WTC11 (cell line): ENCODE data around the gene BMF. TPM values are rescaled to one million over a fixed set of nuclear protein-coding genes. Genes with fewer than 3 reads are reported as not detected.
A peak's percentile ranks its signal among the peaks of the same experiment; 100 is the strongest.

ENCODE experiments used
- ATAC-seq: fragments of 200-7000 bp; cut with Tn5 transposase; 2 replicates; pipeline ENCODE4 v1.10.0; 2021; ENCODE audit warnings: mild to moderate bottlenecking, moderate library complexity
- CTCF ChIA-PET: fragments of 300-600 bp; sonication (Branson Sonifier 250); formaldehyde crosslinking; loops from one replicate; lab custom pipeline; 2021; ENCODE audit warnings: antibody characterized with exemption; lab: Charles Lee
- POLR2A ChIA-PET: fragments of 350-600 bp; sonication (Branson Sonifier 250); formaldehyde crosslinking; loops from one replicate; lab custom pipeline; 2021; ENCODE audit warnings: antibody characterized with exemption; lab: Charles Lee
- DNase-seq: peaks from one replicate; pipeline ENCODE4 v3.0.0; 2021; ENCODE audit warnings: low spot score
- H3K27ac Mint-ChIP-seq: 2 replicates; pipeline ENCODE4 v1.8.0; 2021; ENCODE audit warnings: mixed read lengths
- H3K27me3 Mint-ChIP-seq: 2 replicates; pipeline ENCODE4 v1.8.0; 2021; ENCODE audit warnings: low read depth, mild to moderate bottlenecking, moderate library complexity, mixed read lengths
- H3K36me3 Mint-ChIP-seq: 2 replicates; pipeline ENCODE4 v1.8.0; 2021; ENCODE audit warnings: mixed read lengths
- H3K4me1 Mint-ChIP-seq: 2 replicates; pipeline ENCODE4 v1.8.0; 2022; ENCODE audit warnings: mixed read lengths
- H3K4me3 Mint-ChIP-seq: 2 replicates; pipeline ENCODE4 v1.8.0; 2021; ENCODE audit warnings: mild to moderate bottlenecking, moderate library complexity, mixed read lengths
- H3K9me3 Mint-ChIP-seq: 2 replicates; pipeline ENCODE4 v1.8.0; 2021; ENCODE audit warnings: mixed read lengths
- ATF1 ChIP-seq: sonication (generic); formaldehyde crosslinking; IDR thresholded peaks from 2 replicates; pipeline ENCODE4 v1.8.1; 2023; ENCODE audit warnings: mild to moderate bottlenecking, moderate library complexity, missing genetic modification reagents
- ATF2 ChIP-seq: sonication (generic); formaldehyde crosslinking; IDR thresholded peaks from 2 replicates; pipeline ENCODE4 v1.8.1; 2022; ENCODE audit warnings: low read depth, missing genetic modification reagents, borderline replicate concordance
- ATF3 ChIP-seq: sonication (generic); formaldehyde crosslinking; conservative IDR thresholded peaks from 2 replicates; pipeline ENCODE4 v1.8.1; 2022; ENCODE audit warnings: mild to moderate bottlenecking, missing genetic modification reagents
- ERG ChIP-seq: fragments of 250-450 bp; sonication (Bioruptor Pico); IDR thresholded peaks from 2 replicates; pipeline ENCODE4 v1.8.0; 2021; ENCODE audit warnings: mild to moderate bottlenecking
- GRHL2 ChIP-seq: fragments of 250-450 bp; sonication (Bioruptor Pico); IDR thresholded peaks from 2 replicates; pipeline ENCODE4 v1.8.0; 2022; ENCODE audit warnings: mild to moderate bottlenecking, moderate library complexity; ENCODE audit not compliant: insufficient replicate concordance, severe bottlenecking
- HMGXB4 ChIP-seq: sonication (generic); formaldehyde crosslinking; IDR thresholded peaks from 2 replicates; pipeline ENCODE4 v1.8.1; 2023; ENCODE audit warnings: mild to moderate bottlenecking, moderate library complexity, missing genetic modification reagents
- JUN ChIP-seq: sonication (generic); formaldehyde crosslinking; IDR thresholded peaks from 2 replicates; pipeline ENCODE4 v1.8.0; 2023; ENCODE audit warnings: mild to moderate bottlenecking, missing genetic modification reagents
- MAX ChIP-seq: sonication (generic); formaldehyde crosslinking; IDR thresholded peaks from 2 replicates; pipeline ENCODE4 v1.8.0; 2022; ENCODE audit warnings: mild to moderate bottlenecking, missing genetic modification reagents
- MLX ChIP-seq: sonication (generic); formaldehyde crosslinking; IDR thresholded peaks from 2 replicates; pipeline ENCODE4 v1.8.1; 2023; ENCODE audit warnings: mild to moderate bottlenecking, missing genetic modification reagents, moderate library complexity
- MXD4 ChIP-seq: fragments of 250-450 bp; sonication (Bioruptor Pico); IDR thresholded peaks from 2 replicates; pipeline ENCODE4 v1.8.0; 2021; ENCODE audit warnings: mild to moderate bottlenecking, moderate library complexity, borderline replicate concordance
- MYBL2 ChIP-seq: sonication (generic); formaldehyde crosslinking; IDR thresholded peaks from 2 replicates; pipeline ENCODE4 v1.8.1; 2023; ENCODE audit warnings: mild to moderate bottlenecking, moderate library complexity, missing genetic modification reagents
- NR1H2 ChIP-seq: sonication (generic); formaldehyde crosslinking; IDR thresholded peaks from 2 replicates; pipeline ENCODE4 v1.9.0; 2021; ENCODE audit warnings: mild to moderate bottlenecking, moderate library complexity, missing genetic modification reagents
- PREB ChIP-seq: sonication (generic); formaldehyde crosslinking; IDR thresholded peaks from 2 replicates; pipeline ENCODE4 v1.8.1; 2022; ENCODE audit warnings: mild to moderate bottlenecking, missing genetic modification reagents, moderate library complexity, borderline replicate concordance
- SMAD3 ChIP-seq: sonication (generic); formaldehyde crosslinking; IDR thresholded peaks from 2 replicates; pipeline ENCODE4 v1.8.0; 2022; ENCODE audit warnings: missing genetic modification reagents, mild to moderate bottlenecking, borderline replicate concordance
- SMAD4 ChIP-seq: sonication (generic); formaldehyde crosslinking; IDR thresholded peaks from 2 replicates; pipeline ENCODE4 v1.8.0; 2022; ENCODE audit warnings: mild to moderate bottlenecking, missing genetic modification reagents
- SP1 ChIP-seq: sonication (generic); formaldehyde crosslinking; conservative IDR thresholded peaks from 2 replicates; pipeline ENCODE4 v1.8.1; 2022; ENCODE audit warnings: missing genetic modification reagents
- TCF7 ChIP-seq: sonication (generic); formaldehyde crosslinking; IDR thresholded peaks from 2 replicates; pipeline ENCODE4 v1.8.0; 2022; ENCODE audit warnings: mild to moderate bottlenecking, low read depth, missing genetic modification reagents, moderate library complexity
- TEAD1 ChIP-seq: sonication (generic); formaldehyde crosslinking; IDR thresholded peaks from 2 replicates; pipeline ENCODE4 v1.8.0; 2022; ENCODE audit warnings: mild to moderate bottlenecking, missing genetic modification reagents
- USF2 ChIP-seq: sonication (generic); formaldehyde crosslinking; IDR thresholded peaks from 2 replicates; pipeline ENCODE4 v1.8.1; 2023; ENCODE audit warnings: mild to moderate bottlenecking, missing genetic modification reagents, moderate library complexity
- ZMAT4 ChIP-seq: fragments of 250-450 bp; sonication (Bioruptor Pico); IDR thresholded peaks from 2 replicates; pipeline ENCODE4 v1.9.0; 2021; ENCODE audit warnings: mild to moderate bottlenecking
- ZNF138 ChIP-seq: sonication (generic); formaldehyde crosslinking; conservative IDR thresholded peaks from 2 replicates; pipeline ENCODE4 v1.8.1; 2022; ENCODE audit warnings: mild to moderate bottlenecking, moderate library complexity, missing genetic modification reagents
- ZNF317 ChIP-seq: sonication (generic); formaldehyde crosslinking; IDR thresholded peaks from 2 replicates; pipeline ENCODE4 v1.8.1; 2023; ENCODE audit warnings: low read depth, mild to moderate bottlenecking, moderate library complexity, missing genetic modification reagents, borderline replicate concordance
- ZNF423 ChIP-seq: fragments of 250-450 bp; sonication (Bioruptor Pico); IDR thresholded peaks from 2 replicates; pipeline ENCODE4 v2.1.2; 2022; ENCODE audit warnings: mild to moderate bottlenecking, moderate library complexity
- total RNA-seq: library from RNA; stranded (reverse); gene quantifications from 3 replicates; pipeline ENCODE4 v1.2.3, GENCODE V29; 2021

Gene BMF
- total RNA-seq, 1 experiment from 2014 or later: 36.9 TPM

- H3K4me3 Mint-ChIP-seq: no peak overlapping the region
- H3K9me3 Mint-ChIP-seq: peaks cover 11% of the 10 kb centered on the region
- ChIA-PET POLR2A (no interaction called here), CTCF (interaction anchor here (0.7 kb wide), 1 partner anchor 31 kb away, joined by 3 read pairs; no protein-coding TSS in a partner anchor)
- TF ChIP-seq SP1 (CRISPR knock-in tag) (no peak), HMGXB4 (CRISPR knock-in tag) (no peak), ATF3 (CRISPR knock-in tag) (no peak), TCF7 (CRISPR knock-in tag) (no peak), JUN (no peak), GRHL2 (CRISPR knock-in tag) (no peak), PREB (no peak), MLX (CRISPR knock-in tag) (no peak), ATF1 (CRISPR knock-in tag) (no peak), ZNF423 (CRISPR knock-in tag) (no peak), ZNF317 (CRISPR knock-in tag) (no peak), NR1H2 (CRISPR knock-in tag) (no peak), ATF2 (no peak), SMAD3 (no peak), SMAD4 (no peak), MYBL2 (CRISPR knock-in tag) (no peak), TEAD1 (CRISPR knock-in tag) (no peak), MXD4 (no peak), USF2 (CRISPR knock-in tag) (no peak)
- H3K36me3 Mint-ChIP-seq: no peaks in the 10 kb centered on the region
- no peak overlapping the region for H3K27ac Mint-ChIP-seq
- ATAC-seq (no peak), DNase-seq (no peak)
- no peaks in the 10 kb centered on the region for H3K27me3 Mint-ChIP-seq
- H3K4me1 Mint-ChIP-seq: peaks cover 40% of the 10 kb centered on the region
Measured at GRCh38 chr15:40151991-40152390, 43.3 kb upstream of the BMF start.

- Mint-ChIP-seq H3K4me1 (peaks cover 35% of the 10 kb centered on the region), H3K36me3 (no peaks in the 10 kb centered on the region), H3K27ac (peak overlapping the region; percentile 4; the same call in 1 of the 2 replicates), H3K4me3 (no peak overlapping the region), H3K27me3 (no peaks in the 10 kb centered on the region), H3K9me3 (peaks cover 11% of the 10 kb centered on the region)
- POLR2A ChIA-PET: interaction anchor here (0.6 kb wide), 1 partner anchor 365 kb away, joined by 3 read pairs; no protein-coding TSS in a partner anchor
- CTCF ChIA-PET: interaction anchor here (0.6 kb wide), 1 partner anchor 175 kb away, joined by 3 read pairs; no protein-coding TSS in a partner anchor
- ATAC-seq: no peak
- TF ChIP-seq SMAD4 (no peak), ATF3 (CRISPR knock-in tag) (no peak), ERG (CRISPR knock-in tag) (no peak), TCF7 (CRISPR knock-in tag) (no peak), ZMAT4 (CRISPR knock-in tag) (no peak), MAX (CRISPR knock-in tag) (no peak), ZNF138 (CRISPR knock-in tag) (no peak)
- no peak for DNase-seq
Measured at GRCh38 chr15:40151499-40151898, 42.8 kb upstream of the BMF start.
